Kasumi-1 (cell line): ENCODE data around the gene WWC2.

Experiments used
- DNase-seq, 2 experiments: peaks; one replicate each; lab custom pipeline; 2025; lab: John Stamatoyannopoulos, UW

Gene WWC2

DNA sequence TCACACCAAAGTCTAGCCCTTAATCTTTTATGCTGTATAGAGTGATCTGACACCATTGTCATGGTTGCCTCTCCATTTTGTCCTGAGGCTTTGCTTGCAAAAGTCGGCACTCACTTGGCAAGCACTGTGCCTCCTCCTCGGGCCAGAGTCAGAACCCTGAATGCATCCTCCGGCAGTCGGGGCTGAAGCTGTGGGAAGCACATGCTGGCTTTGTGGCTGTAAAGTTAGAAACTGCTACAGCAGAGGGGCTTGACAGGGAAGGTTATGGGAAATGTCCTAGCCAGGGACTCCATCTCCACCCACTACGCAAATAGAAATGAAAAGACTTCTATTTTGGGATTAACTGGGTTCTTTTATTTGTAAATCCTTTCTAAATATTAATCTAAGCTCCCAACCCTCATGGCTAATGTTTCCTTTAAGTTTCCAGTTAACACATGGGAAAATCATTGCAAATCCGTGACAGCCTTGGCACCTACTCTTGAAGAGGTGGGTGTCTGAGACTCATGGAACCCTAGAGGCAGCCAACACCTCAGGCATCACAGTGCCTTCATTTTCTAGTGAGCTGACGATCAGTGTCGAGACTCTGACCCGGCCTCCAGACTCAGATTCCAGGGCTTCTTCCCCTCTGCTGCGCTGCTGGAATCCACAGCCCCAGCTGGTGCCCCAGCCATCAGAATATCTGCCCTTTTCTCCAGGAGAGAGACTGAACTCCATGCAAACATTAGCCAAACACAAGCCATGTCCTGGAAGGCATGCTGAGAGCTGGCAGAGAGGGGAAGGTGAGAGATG is 231.1 kb downstream of the WWC2 start:
- no peak for DNase-seq

DNA sequence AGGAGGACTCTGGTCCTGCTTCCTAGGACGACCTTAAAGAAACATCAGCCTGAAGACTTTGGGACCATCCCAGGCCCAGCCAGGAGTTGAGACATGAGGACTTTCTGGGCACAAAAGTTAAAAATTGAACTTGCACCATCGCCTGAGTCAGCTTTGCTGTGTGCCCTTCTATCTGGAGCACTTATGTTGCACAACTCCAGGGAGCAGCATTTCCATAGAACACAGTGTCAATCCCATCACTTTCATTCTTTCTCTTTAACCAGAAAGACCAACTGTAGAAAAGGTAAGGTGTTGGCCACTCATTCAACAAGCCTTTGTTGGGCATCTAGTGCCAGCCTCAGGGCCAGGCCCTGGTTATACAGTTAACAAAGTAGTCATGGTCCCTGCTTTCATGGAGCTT is 231.8 kb downstream of the WWC2 start:
- no peak for DNase-seq

- no peak for DNase-seq
These were observed 233.4 kb downstream of the WWC2 start for GRCh38 chr4:183332447-183332846.

GRCh38 chr4:183333202-183333601 is 234.1 kb downstream of the WWC2 start:
- no peak for DNase-seq

DNA sequence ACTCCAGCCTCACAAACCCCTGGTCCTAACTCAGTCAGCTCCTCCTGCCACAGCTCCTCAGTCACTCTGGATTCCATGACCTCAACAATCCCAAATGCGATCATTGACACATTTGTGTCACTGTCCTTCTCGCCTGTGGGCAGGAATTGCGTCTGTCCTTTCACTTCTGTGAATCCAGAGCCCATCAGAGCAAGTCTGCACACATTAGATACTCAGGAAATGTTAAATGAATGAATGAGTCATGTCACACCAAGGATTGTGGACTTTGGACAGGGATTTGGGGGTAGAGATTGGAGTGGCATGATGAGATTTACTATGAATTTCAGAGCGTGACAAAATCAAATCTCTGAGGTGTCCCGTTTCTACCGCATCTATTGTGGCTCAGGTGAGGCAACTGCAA is 234.9 kb downstream of the WWC2 start:
- no peak for DNase-seq

- peak; percentile 12 to 14 for DNase-seq
These were observed 236.4 kb downstream of the WWC2 start for GRCh38 chr4:183335369-183335940.

GRCh38 chr4:183337349-183337748 is 238.3 kb downstream of the WWC2 start:
- no peak for DNase-seq

GRCh38 chr4:183337833-183338232 is 238.8 kb downstream of the WWC2 start:
- no peak for DNase-seq

DNA sequence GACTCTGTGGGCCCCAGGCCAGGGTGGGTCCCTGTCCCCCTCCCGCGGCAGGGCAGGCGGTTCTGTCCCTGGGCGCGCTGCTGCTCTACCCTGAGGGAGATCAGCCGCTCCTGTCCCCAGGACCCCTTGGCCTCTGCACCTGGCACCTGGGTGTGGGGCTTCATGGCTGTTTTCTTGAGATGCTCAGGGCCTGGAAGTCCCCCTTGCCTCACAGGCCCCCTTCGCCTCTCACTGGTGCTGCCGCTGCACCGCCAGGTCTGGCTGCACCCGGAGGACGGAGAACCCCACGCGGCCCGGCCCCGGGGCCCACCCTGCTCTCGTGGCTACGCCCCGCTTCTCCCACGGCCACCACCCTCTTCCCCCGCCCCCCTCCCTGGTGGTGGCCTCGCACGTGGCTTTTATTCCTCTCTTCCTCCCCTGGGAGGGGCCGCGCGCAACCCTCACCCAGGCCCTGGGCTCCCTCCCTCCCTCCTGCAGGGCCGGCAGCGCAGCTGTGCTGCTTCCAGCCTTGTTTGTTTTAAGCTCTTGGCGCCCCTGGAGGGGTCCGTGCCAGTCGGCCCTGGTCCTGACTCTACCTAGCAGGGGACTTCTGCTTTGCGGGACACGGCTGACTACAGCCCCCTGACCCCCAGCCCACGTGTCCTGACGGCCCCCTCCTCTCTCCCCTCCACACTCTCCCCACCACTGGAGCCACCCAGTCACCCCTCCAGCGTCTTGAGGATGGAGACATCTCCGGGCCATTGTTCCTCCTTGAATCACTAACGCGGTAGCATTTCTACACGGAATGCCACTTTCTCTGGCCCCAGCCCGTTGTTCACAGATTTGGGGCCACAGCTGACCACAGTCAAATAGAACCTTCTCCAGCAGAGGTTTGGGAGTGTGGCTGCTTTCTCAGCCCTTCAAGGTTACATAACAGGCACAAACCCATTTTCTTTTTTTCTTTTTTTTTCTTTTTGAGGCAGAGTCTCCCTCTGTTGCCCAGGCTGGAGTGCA is 243.8 kb downstream of the WWC2 start:
- no peak for DNase-seq

- DNase-seq: no peak
These were observed 244.7 kb downstream of the WWC2 start for GRCh38 chr4:183343730-183344129.

GRCh38 chr4:183344523-183345255 is 245.6 kb downstream of the WWC2 start:
- DNase-seq: no peak

- no peak for DNase-seq
These were observed 246.2 kb downstream of the WWC2 start for GRCh38 chr4:183345261-183345660.

DNA sequence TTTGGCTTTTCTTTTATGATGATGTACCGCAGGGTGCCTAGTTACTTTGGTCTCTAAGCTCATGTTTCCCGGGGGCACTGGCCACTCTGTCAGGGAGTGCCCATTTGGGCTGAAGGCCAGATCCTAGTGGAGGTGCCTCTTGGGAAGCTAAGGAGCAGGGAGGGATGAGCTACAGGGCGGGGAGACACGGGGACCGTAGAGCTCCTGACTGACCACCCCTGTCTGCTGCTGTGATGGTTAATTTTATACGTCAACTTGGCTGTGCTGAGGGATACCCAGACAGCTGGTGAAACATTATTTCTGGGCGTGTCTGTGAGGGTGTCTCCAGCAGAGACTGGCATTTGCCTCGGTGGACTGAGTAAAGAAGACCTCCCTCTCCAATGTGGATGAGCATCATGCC is 248.1 kb downstream of the WWC2 start:
- no peak for DNase-seq

- DNase-seq: no peak
These were observed 248.5 kb downstream of the WWC2 start for GRCh38 chr4:183347566-183347965.

- DNase-seq: no peak
These were observed 249.1 kb downstream of the WWC2 start for GRCh38 chr4:183348136-183348535.

- no peak for DNase-seq
These were observed 249.9 kb downstream of the WWC2 start for GRCh38 chr4:183348706-183349659.

DNA sequence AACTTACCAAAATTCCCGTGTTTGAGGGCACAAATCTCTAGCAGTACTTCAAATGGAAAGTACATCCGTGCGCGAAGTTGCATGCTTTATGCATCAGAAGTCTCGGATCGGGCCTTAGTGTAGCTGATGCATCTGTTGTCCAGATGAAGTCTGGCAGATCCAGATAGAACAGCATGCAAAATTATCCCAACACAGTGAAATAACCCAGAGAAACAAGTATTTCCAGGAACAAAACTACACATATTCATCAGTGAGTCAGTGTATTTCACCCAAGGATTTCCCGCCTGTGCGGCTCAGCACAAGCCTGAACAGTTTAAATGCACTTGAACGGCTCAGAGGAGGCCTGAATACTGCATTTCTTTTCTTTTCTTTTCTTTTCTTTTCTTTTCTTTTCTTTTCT is 250.6 kb downstream of the WWC2 start:
- DNase-seq: no peak

GRCh38 chr4:183350317-183351071 is 251.4 kb downstream of the WWC2 start:
- no peak for DNase-seq

DNA sequence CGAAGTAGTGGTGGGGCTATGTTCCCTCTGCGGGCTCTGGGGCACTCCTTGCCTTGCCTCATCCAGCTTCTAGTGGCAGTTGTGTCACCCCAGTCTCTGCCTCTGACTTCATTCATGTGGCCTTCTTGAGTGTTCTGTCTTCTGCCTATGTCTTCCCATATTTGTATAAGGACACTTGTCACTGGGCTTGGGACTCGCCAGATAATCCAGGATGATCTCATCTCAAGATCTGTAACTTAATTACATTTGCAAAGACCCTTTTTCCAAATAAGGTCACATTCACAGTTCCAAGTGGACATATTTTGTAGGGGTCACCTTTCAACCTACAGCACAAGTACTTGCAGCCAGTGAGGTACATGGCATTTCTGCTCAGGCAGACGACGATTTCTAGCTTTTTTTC is 253.5 kb downstream of the WWC2 start:
- DNase-seq: no peak

DNA sequence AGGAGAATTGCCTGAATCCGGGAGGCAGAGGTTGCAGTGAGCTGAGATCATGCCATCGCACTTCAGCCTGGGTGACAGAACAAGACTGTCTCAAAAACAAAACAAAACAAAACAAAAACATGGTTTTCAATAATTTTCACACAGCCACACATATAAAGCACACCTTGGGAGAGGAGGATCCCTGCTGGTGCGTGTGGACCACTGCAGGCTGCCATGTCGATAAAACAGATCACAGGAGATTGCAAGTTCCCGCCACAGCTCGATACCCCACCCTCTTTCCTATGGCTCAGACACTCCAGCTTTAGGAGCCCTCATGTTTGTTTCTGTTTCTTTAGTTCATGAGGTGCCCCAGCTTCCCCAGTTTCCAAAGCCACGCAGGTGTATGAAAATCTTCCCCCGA is 254.5 kb downstream of the WWC2 start:
- DNase-seq: no peak
